H1 (cell line): ENCODE measurements around the gene RSU1. TPM values are rescaled to one million over a fixed set of nuclear protein-coding genes. Genes with fewer than 3 reads are reported as not detected.

Experiments used
- CTCF ChIA-PET: fragments of 300-600 bp; sonication (Branson Sonifier 250); formaldehyde crosslinking; loops from one replicate; lab custom pipeline; 2021; ENCODE audit not compliant: partially characterized antibody; lab: Charles Lee
- POLR2A ChIA-PET: fragments of 300-600 bp; sonication (Branson Sonifier 250); formaldehyde crosslinking; loops from one replicate; lab custom pipeline; 2021; ENCODE audit warnings: inconsistent platforms; ENCODE audit not compliant: partially characterized antibody; lab: Charles Lee
- DNase-seq, 2 experiments: peaks; one replicate each; pipeline versions ENCODE4 v3.0.0 to v3.0.0-alpha.2; 2010 to 2022; ENCODE audit warnings: low spot score in 2 of 2, low read depth in 1 of 2, mixed read lengths in 1 of 2
- FAIRE-seq: peaks from 2 replicates; lab custom pipeline; 2011; peaks lifted over from hg19 to GRCh38; lab: Jason Lieb, UNC
- H2AFZ ChIP-seq: 2 replicates; pipeline ENCODE4 v1.8.1; 2012; ENCODE audit warnings: low read length, inconsistent platforms
- H2AK5ac ChIP-seq: 2 replicates; pipeline ENCODE4 v1.6.1; 2013; ENCODE audit warnings: low read depth, low read length
- H2BK120ac ChIP-seq: replicated peaks from 2 replicates; pipeline ENCODE3; 2013; ENCODE audit warnings: low read depth, low read length, inconsistent platforms
- H2BK12ac ChIP-seq: 2 replicates; pipeline ENCODE4 v1.6.1; 2013; ENCODE audit warnings: low read depth, low read length
- H2BK15ac ChIP-seq: 2 replicates; pipeline ENCODE4 v1.6.1; 2013; ENCODE audit warnings: low read length
- H2BK20ac ChIP-seq: 2 replicates; pipeline ENCODE4 v1.6.1; 2013; ENCODE audit warnings: low read length
- H2BK5ac ChIP-seq: 2 replicates; pipeline ENCODE4 v1.6.1; 2013; ENCODE audit warnings: low read depth, low read length
- H3K14ac ChIP-seq: 2 replicates; pipeline ENCODE4 v1.6.1; 2013; ENCODE audit warnings: inconsistent platforms; ENCODE audit not compliant: insufficient read length
- H3K18ac ChIP-seq: 2 replicates; pipeline ENCODE4 v1.6.1; 2013; ENCODE audit warnings: low read length; ENCODE audit errors: extremely low read depth
- H3K23ac ChIP-seq: 2 replicates; pipeline ENCODE4 v1.6.1; 2013; ENCODE audit warnings: inconsistent platforms; ENCODE audit not compliant: insufficient read length
- H3K23me2 ChIP-seq: 2 replicates; pipeline ENCODE4 v1.6.1; 2013; ENCODE audit warnings: low read depth, low read length
- H3K27ac ChIP-seq: 2 replicates; pipeline ENCODE4 v1.6.1; 2011; ENCODE audit warnings: low read depth, low read length, inconsistent platforms
- H3K27me3 ChIP-seq, 4 experiments: replicated peaks in 1 of 4; 1 replicate in 1 of 4; 2 replicates in 3 of 4; pipeline versions ENCODE4 v1.6.1 to v1.8.1; 2011 to 2013; ENCODE audit warnings: low read length in 3 of 4, mild to moderate bottlenecking in 3 of 4, inconsistent platforms in 2 of 4, mixed read lengths in 2 of 4, moderate library complexity in 1 of 4; ENCODE audit not compliant: control insufficient read depth in 3 of 4, insufficient read depth in 3 of 4; ENCODE audit errors: extremely low read depth in 1 of 4
- H3K36me3 ChIP-seq, 4 experiments: 2 replicates each; pipeline versions ENCODE4 v1.6.1 to v1.8.1; 2011 to 2013; ENCODE audit warnings: mild to moderate bottlenecking in 4 of 4, low read length in 3 of 4, moderate library complexity in 2 of 4, control low read depth in 1 of 4, inconsistent platforms in 1 of 4; ENCODE audit not compliant: insufficient read depth in 4 of 4, control insufficient read depth in 2 of 4
- H3K4ac ChIP-seq: replicated peaks from 2 replicates; pipeline ENCODE3; 2013; ENCODE audit warnings: low read length, low read depth, mixed read lengths, inconsistent platforms; ENCODE audit not compliant: insufficient read length
- H3K4me1 ChIP-seq, 4 experiments: replicated peaks in 1 of 4; 1 replicate in 1 of 4; 2 replicates in 3 of 4; pipeline versions ENCODE4 v1.6.1 to v1.8.1; 2011 to 2013; ENCODE audit warnings: low read length in 3 of 4, inconsistent platforms in 2 of 4, mixed read lengths in 1 of 4; ENCODE audit not compliant: insufficient read depth in 4 of 4, control insufficient read depth in 3 of 4
- H3K4me2 ChIP-seq, 2 experiments: 2 replicates each; pipeline versions ENCODE4 v1.6.1 to v1.8.1; 2011 to 2013; ENCODE audit warnings: low read depth in 2 of 2, low read length in 2 of 2, control low read depth in 1 of 2, inconsistent platforms in 1 of 2, mild to moderate bottlenecking in 1 of 2; ENCODE audit not compliant: insufficient read depth in 1 of 2
- H3K4me3 ChIP-seq, 4 experiments: fragments of 200-600, 300-600 bp in 1 of 4; sonication (generic), shearing (Covaris generic), sonication (Bioruptor Twin) in 1 of 4; 2 replicates each; pipeline versions ENCODE4 v1.5.1 to v1.8.1; 2011 to 2016; ENCODE audit warnings: low read length in 4 of 4, low read depth in 3 of 4, control low read depth in 2 of 4, inconsistent platforms in 2 of 4, mild to moderate bottlenecking in 2 of 4, mixed read lengths in 1 of 4, moderate library complexity in 1 of 4; ENCODE audit not compliant: insufficient read depth in 2 of 4; ENCODE audit errors: extremely low read depth in 1 of 4
- H3K56ac ChIP-seq: replicated peaks from 2 replicates; pipeline ENCODE3; 2013; ENCODE audit warnings: low read depth, mild to moderate bottlenecking, mixed read lengths, low read length, inconsistent platforms; ENCODE audit not compliant: insufficient read length
- H3K79me1 ChIP-seq: 2 replicates; pipeline ENCODE4 v1.6.1; 2013; ENCODE audit warnings: low read depth, low read length, control low read depth
- H3K79me2 ChIP-seq, 2 experiments: 2 replicates each; pipeline versions ENCODE4 v1.6.1 to v1.8.1; 2012 to 2013; ENCODE audit warnings: low read length in 2 of 2, mild to moderate bottlenecking in 2 of 2, inconsistent platforms in 1 of 2; ENCODE audit not compliant: insufficient read depth in 2 of 2, control insufficient read depth in 1 of 2
- H3K9ac ChIP-seq, 4 experiments: replicated peaks in 1 of 4; 1 replicate in 1 of 4; 2 replicates in 3 of 4; pipeline versions ENCODE4 v1.6.1 to v1.8.1; 2011 to 2013; ENCODE audit warnings: low read depth in 3 of 4, low read length in 3 of 4, control low read depth in 2 of 4, mild to moderate bottlenecking in 2 of 4, moderate library complexity in 2 of 4, inconsistent platforms in 1 of 4; ENCODE audit errors: extremely low read depth in 1 of 4
- H3K9me3 ChIP-seq, 2 experiments: 2 replicates each; pipeline versions ENCODE4 v1.6.1 to v1.8.1; 2012 to 2013; ENCODE audit warnings: mild to moderate bottlenecking in 2 of 2, moderate library complexity in 2 of 2, control low read depth in 1 of 2, inconsistent platforms in 1 of 2, low read depth in 1 of 2, low read length in 1 of 2, mixed read lengths in 1 of 2; ENCODE audit not compliant: insufficient read depth in 2 of 2
- H4K20me1 ChIP-seq, 2 experiments: replicated peaks in 1 of 2; 2 replicates each; pipeline versions ENCODE3 to v1.8.1; 2011 to 2013; ENCODE audit warnings: inconsistent platforms in 2 of 2, low read length in 2 of 2, mild to moderate bottlenecking in 1 of 2; ENCODE audit not compliant: insufficient read depth in 2 of 2, control insufficient read depth in 1 of 2
- H4K5ac ChIP-seq: 2 replicates; pipeline ENCODE4 v1.6.1; 2013; ENCODE audit warnings: low read length, low read depth, mixed read lengths, inconsistent platforms; ENCODE audit not compliant: insufficient read length
- H4K8ac ChIP-seq: 2 replicates; pipeline ENCODE4 v1.8.0; 2013; ENCODE audit warnings: mild to moderate bottlenecking, moderate library complexity, low read length, inconsistent platforms; ENCODE audit not compliant: insufficient read depth; ENCODE audit errors: extremely low read depth
- H4K91ac ChIP-seq: replicated peaks from 2 replicates; pipeline ENCODE3; 2013; ENCODE audit warnings: low read length, mixed read lengths, inconsistent platforms; ENCODE audit not compliant: insufficient read length
- FOSL1 ChIP-seq: IDR thresholded peaks from 2 replicates; pipeline ENCODE4 v1.6.1; 2011; ENCODE audit warnings: mild to moderate bottlenecking, low read depth, low read length, moderate library complexity; ENCODE audit not compliant: insufficient read depth
- HDAC6 ChIP-seq: IDR thresholded peaks from one replicate; pipeline ENCODE4 v1.7.1; 2012; ENCODE audit warnings: low read depth, mild to moderate bottlenecking, inconsistent platforms, low read length, moderate library complexity
- KDM5A ChIP-seq: fragments of 200-600 bp; IDR thresholded peaks from 2 replicates; pipeline ENCODE4 v1.7.1; 2012; ENCODE audit warnings: mild to moderate bottlenecking, low read length, inconsistent platforms, mixed read lengths
- POU5F1 ChIP-seq: IDR thresholded peaks from 2 replicates; pipeline ENCODE4 v1.6.1; 2011; ENCODE audit warnings: low read depth, mild to moderate bottlenecking, low read length, moderate library complexity
- SIRT6 ChIP-seq: IDR thresholded peaks from one replicate; pipeline ENCODE4 v1.7.1; 2012; ENCODE audit warnings: low read length, inconsistent platforms
- SUZ12 ChIP-seq: fragments of 200-600 bp; sonication (generic); IDR thresholded peaks from 2 replicates; pipeline ENCODE4 v1.6.1; 2012; ENCODE audit warnings: mild to moderate bottlenecking, inconsistent platforms, low read length, moderate library complexity, mixed read lengths
- WGBS, 2 experiments: shearing (Covaris generic) in 1 of 2; methylation state at CpG; one replicate each; pipeline versions ENCODE4 v1.1.6 to v1.1.7; 2013 to 2015; ENCODE audit warnings: low lambda C conversion rate in 2 of 2, mixed read lengths in 2 of 2, inconsistent platforms in 1 of 2, low coverage in 1 of 2, missing lambda C conversion rate in 1 of 2; ENCODE audit not compliant: insufficient replicate concordance in 2 of 2, insufficient coverage in 1 of 2, insufficient read length in 1 of 2; ENCODE audit errors: extremely low coverage in 1 of 2, missing lambda C conversion rate in 1 of 2; 5-methylcytosine and 5-hydroxymethylcytosine counted together
- polyA plus RNA-seq, 7 experiments: library from polyadenylated mRNA; depleted of rRNA in 3 of 7; stranded (reverse) in 5 of 7; unstranded in 2 of 7; fragments of >200 nt in 5 of 7; fragments of 200-250 nt in 2 of 7; gene quantifications; 1 replicate in 5 of 7; 2 replicates in 1 of 7; 4 replicates in 1 of 7; pipeline versions ENCODE4 v1.2.1 to v1.2.3, GENCODE V29; 2011 to 2013; ENCODE audit warnings: missing spikeins in 2 of 7, mixed read lengths in 2 of 7
- total RNA-seq: library from RNA; stranded (reverse); fragmentation: NEBNext Ultra II Directional; extraction: Animal tissue kit (Norgen Biotek cat#: 25700); gene quantifications from 2 replicates; pipeline ENCODE4 v1.2.1, GENCODE V29; 2021

The RSU1 gene
- total and polyA plus RNA-seq, 2 of the 8 experiments (the other 6 are each of a cell fraction or from before 2014, with no cell fraction given), result 50.0 to 68.2 TPM

DNA sequence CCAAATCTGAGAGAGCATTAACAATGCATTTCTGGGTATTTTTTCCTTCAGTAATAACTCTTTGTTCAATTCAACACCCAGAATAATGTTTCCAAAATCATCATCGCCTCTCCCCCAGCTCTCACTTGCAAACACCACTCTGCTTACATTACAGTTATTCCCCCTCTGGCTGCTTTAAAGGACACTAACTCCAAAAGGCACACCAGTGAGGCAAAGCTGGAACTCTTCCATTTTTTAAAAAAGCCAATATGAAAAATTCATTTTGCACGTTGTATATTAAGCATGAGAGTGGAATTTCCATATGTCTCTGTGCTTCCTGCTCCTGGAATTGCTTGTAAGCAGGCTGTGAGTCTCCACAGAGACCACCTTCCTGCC, 204.3 kb downstream of the RSU1 start:
- no peak overlapping the region for H3K27ac ChIP-seq
- no peak overlapping the region for H3K18ac ChIP-seq
- H3K27me3 ChIP-seq, result no peaks in the 10 kb centered on the region
- 90% methylated on average over 2 of the region's 2 CpGs; no CpG with 5 or more reads in 1 of the 2 experiments for WGBS, 2 experiments
- H2BK12ac ChIP-seq, result no peak overlapping the region
- H2BK120ac ChIP-seq, result no peak overlapping the region
- ChIA-PET POLR2A (no interaction called here), CTCF (interaction anchor here (1.5 kb wide), 1 partner anchor 11 kb away, joined by 3 read pairs; no protein-coding TSS in a partner anchor)
- H4K8ac ChIP-seq, result no peak overlapping the region
- H3K79me1 ChIP-seq, result no peaks in the 10 kb centered on the region; the same call in 1 of the 2 replicates
- H3K4me1 ChIP-seq, result no peaks in the 10 kb centered on the region
- no peaks in the 10 kb centered on the region for H3K79me2 ChIP-seq
- H4K20me1 ChIP-seq, result peaks cover 0 to 2% of the 10 kb centered on the region in 2 experiments
- H2BK20ac ChIP-seq, result no peak overlapping the region
- H3K23ac ChIP-seq, result no peak overlapping the region
- no peak overlapping the region for H4K91ac ChIP-seq
- H3K4me3 ChIP-seq, result no peak overlapping the region
- no peak overlapping the region for H2AK5ac ChIP-seq
- peaks cover 0 to 4% of the 10 kb centered on the region in 2 experiments; a peak in 3 of 4 replicates for H3K9me3 ChIP-seq
- H4K5ac ChIP-seq, result no peak overlapping the region
- H3K14ac ChIP-seq, result no peak overlapping the region
- no peak overlapping the region for H2BK15ac ChIP-seq
- no peak overlapping the region for H2BK5ac ChIP-seq
- H2AFZ ChIP-seq, result no peak overlapping the region
- no peaks in the 10 kb centered on the region for H3K23me2 ChIP-seq
- H3K56ac ChIP-seq, result no peak overlapping the region
- H3K4me2 ChIP-seq, result no peak overlapping the region
- no peak overlapping the region for H3K9ac ChIP-seq
- H3K4ac ChIP-seq, result no peak overlapping the region
- FAIRE-seq, result no peak
- H3K36me3 ChIP-seq, result no peaks in the 10 kb centered on the region
- TF ChIP-seq SIRT6 (no peak), FOSL1 (no peak), POU5F1 (no peak), HDAC6 (no peak), SUZ12 (no peak), KDM5A (no peak)
- DNase-seq, result no peak
